Measurements from ENCODE around the gene BAZ1B.
"Not testable (repeated sequence)": the region's sequence is repeated elsewhere in the genome, so short reads cannot be mapped to it uniquely, and the experiment has no call there.

Gene BAZ1B

GRCh38 chr7:73537051-73537450, 15.0 kb upstream of the BAZ1B start:
- DNase-seq, result no peak

DNA sequence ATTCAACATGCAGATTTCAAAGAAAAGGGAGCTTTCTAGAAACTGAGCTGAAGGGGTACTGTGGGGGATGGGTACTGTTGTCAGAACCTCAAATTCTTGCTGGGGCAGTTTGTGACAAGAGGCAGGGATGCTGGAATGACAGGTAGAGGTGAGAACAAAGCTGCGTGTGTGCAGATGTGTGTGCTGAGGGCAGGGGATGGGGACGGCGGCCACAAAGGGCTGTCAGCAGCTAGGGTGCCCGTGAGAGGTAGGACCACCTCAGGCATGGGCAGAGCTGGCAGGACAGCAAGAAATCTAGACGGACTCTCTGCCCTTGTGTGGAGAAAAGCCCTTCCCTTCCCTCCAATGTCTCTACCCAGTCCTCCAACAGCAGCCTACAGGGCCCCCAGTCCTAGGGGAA, 14.4 kb upstream of the BAZ1B start:
- DNase-seq, result no peak

DNA sequence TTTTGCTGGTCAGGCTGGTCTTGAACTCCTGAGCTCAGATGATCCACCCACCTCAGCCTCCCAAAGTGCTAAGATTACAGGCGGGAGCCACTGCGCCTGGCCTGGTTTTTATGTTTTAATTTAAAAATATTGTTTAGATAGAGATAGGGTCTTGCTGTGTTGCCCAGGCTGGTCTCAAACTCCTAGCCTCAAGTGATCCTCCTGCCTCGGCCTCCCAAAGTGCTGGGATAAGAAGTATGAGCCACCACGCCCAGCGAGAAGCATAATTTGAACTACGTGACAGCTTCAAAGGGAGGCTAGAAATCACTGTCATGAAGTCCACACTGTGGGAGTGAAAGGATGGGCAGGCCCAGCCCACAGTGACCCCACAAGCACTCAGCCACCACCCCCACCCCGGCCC, 13.8 kb upstream of the BAZ1B start:
- not testable (repeated sequence) for DNase-seq

- DNase-seq, result no peak
These were observed 11.6 kb upstream of the BAZ1B start for GRCh38 chr7:73533742-73534141.

GRCh38 chr7:73532224-73532623, 10.1 kb upstream of the BAZ1B start:
- no peak for DNase-seq

- no peak for DNase-seq
These were observed 8.7 kb upstream of the BAZ1B start for GRCh38 chr7:73530800-73531199.

GRCh38 chr7:73526896-73527821, 5.1 kb upstream of the BAZ1B start:
- peak in 1 of 2 experiments; percentile 15 for DNase-seq

DNA sequence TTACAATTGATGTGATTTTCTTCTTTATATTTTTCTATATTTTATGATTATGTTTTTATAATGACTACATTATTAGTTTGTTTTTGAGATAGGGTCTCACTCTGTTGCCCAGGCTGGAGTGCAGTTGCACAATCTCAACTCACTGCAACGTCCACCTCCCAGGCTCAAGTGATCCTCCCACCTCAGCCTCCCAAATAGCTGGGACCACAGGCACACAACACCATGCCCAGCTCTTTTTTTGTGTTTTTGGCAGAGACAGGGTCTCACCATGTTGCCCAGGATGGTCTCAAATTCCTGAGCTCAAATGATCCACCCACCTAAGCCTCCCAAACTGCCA, 4.0 kb upstream of the BAZ1B start:
- not testable (repeated sequence) for DNase-seq

GRCh38 chr7:73521636-73522104, 423 bp downstream of the BAZ1B start:
- peak in 1 of 2 experiments; percentile 55 for DNase-seq

GRCh38 chr7:73520673-73521635, 1.1 kb downstream of the BAZ1B start:
- DNase-seq, result peak in 1 of 2 experiments; percentile 36

DNA sequence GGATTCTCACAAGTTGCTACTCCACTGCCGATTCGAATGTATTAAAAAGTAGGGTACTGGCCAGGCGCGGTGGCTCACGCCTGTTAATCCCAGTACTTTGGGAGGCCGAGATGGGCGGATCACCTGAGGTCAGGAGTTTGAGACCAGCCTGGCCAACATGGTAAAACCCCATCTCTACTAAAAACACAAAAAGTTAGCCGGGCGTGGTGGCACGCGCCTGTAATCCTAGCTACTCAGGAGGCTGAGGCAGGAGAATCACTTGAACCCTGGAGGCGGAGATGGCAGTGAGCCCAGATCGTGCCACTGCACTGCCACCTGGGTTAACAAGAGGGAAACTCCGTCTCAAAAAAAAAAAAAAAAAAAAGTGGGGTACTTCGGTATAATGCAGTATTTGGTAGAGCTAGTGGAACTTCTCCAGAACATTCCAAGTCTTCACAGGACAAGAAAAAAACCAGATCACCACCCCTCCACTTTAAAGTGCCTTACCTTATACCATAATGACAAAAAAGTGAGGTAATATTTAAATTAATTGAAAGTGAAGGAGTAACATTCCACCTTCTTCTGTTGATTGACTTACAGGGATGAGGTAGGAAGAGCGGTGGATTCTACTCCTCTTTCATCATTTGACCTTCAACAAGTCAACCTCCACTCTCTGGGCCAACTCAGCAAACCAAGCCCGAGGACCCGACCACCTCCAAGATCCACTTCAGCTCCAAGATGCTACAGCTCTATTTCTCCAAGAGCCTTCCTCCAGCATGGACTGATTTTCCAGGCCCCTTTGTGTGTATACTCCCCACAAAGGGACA, 2.0 kb downstream of the BAZ1B start:
- DNase-seq, result peak in 1 of 2 experiments; percentile 27

GRCh38 chr7:73518470-73518869, 3.6 kb downstream of the BAZ1B start:
- no peak for DNase-seq

- DNase-seq, result no peak
These were observed 4.7 kb downstream of the BAZ1B start for GRCh38 chr7:73517241-73517995.

DNA sequence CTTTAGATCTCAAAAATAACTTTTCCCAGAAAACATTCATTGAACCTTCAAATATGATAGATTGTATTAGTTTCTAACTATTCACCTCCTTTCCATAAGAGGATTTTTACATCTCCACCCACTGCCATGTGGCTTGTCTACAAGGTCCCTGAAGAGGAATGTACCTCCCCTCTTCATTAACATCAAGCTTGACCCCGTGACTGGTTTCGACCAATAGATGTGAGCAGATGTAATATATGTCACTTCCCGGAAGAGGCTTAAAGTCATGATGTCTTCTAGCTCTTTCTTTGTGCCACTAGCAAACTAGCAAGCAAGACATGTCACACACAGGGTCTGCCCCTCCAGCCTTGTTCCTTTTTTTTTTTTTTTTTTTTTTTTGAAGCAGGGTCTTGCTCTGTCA, 6.9 kb downstream of the BAZ1B start:
- DNase-seq, result peak in 1 of 2 experiments; percentile 9

DNA sequence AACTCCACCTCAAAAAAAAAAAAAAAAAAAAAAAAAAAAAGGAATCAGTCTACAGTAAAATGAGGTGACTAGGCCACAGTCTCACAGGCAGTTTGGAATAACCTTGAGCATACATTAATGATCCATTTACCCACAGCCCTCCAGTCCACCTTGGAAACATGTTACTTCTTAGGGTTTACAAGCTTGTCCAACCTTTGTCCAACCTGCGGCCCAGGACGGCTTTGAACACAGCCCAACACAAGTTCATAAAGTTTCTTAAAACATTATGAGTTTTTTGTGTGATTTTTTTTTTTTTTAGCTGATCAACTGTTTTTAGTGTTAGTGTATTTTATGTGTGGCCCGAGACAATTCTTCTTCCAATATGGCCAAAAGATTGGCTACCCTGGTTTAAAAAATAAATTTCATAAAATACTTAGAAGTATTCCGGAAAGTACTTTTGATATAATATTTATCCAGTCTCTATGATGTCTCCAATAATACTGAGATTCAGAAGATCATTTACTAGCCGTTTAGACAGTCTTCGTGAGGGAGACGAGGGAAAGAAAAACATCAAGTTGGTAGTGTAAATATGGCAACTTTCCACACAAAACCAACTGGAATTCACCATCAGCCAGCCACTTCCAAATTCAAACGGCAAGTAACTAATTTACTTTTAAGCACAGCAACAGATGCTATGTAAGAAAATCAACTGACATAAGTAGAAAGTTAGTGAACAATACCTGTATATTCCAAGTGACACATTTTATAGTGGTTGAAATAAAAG, 9.9 kb downstream of the BAZ1B start:
- DNase-seq, result no peak

DNA sequence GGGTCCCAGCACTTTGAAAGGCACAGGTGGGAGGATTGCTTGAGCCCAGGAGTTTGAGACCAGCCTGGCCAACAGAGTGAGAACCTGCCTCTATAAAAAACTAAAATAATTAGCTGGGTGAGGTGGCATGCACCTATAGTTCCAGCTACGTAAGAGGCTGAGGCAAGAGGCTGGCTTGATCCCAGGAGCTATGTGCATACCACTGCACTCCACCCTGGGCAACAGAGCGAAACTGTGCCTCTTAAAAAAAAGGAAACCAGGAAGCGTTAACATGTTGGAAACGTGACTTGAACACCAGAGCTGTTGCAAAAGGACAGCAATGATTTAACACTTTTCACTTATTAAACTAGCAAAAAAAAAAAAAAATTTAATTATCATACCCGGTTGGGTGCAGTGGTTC, 12.6 kb downstream of the BAZ1B start:
- DNase-seq, result no peak

DNA sequence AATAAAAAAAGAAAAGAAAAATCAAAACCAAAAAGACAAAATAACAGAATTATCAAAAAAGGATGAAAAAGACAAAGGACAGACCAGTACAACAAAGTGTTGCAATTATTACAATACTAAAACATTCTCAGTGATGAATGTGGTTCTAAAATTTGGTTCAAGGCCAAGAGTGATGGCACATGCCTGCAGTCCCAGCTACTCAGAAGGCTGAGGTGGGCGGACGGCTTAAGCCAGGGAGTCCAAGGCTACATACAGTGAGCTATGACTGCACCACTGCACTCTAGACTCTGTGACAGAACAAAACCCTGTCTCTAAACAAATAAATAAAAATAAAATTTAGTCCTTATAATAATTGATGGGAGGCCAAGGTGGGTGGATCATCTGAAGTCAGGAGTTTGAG, 14.5 kb downstream of the BAZ1B start:
- DNase-seq, result no peak

DNA sequence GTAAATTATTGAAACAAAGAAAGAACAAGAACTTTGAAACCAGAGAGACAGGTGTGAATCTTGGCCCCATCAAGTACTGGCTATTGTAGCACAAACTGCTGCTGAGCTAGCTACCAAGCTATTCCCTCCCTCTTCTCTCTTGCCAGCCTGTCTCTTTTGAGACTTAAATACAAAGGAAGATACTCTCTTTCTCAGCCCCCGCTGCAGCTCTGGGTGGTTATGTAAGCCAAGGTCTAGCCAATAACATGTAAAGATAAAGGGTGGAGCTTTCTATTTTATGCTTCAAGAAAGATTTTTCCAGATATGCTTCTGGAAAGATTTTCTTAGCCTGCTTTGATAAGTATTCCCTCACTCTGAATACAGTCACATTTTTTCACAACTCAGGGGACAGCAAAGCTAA, 17.2 kb downstream of the BAZ1B start:
- no peak for DNase-seq

DNA sequence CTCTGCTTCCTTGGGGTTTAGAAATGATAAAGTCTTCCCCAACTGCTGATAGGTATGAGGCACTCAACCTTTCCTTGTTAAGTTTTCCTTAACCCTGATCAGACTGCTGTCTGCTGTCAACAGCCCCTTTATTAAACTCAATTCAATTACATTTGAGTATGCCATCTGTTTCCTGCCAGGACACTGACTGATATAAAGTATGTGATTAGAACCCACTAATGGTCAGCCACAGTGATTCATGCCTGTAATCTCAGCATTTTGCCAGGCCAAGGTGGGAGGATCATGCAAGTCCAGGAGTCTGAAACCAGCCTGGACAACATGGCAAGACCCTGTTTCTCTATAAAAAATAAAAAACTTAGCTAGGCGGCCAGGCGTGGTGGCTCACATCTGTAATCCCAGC, 18.1 kb downstream of the BAZ1B start:
- DNase-seq, result peak in 1 of 2 experiments; percentile 51

DNA sequence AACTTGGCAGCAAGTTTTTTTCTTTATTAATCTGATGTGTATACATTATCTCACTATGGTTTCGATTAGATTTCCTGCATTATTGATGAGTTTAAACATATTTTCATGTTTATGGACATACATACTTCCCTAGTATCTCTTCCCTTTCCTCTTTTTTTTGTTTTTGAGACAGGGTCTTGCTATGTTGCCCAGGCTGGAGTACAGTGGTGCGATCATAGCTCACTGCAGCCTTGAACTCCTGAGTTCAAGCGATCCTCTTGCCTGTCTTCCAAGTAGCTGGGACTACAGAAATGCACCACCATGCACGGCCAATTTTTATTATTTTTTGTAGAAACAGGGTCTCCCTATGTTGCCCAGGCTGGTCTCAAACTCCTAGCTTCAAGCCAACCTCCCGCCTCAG, 18.9 kb downstream of the BAZ1B start:
- DNase-seq, result no peak

DNA sequence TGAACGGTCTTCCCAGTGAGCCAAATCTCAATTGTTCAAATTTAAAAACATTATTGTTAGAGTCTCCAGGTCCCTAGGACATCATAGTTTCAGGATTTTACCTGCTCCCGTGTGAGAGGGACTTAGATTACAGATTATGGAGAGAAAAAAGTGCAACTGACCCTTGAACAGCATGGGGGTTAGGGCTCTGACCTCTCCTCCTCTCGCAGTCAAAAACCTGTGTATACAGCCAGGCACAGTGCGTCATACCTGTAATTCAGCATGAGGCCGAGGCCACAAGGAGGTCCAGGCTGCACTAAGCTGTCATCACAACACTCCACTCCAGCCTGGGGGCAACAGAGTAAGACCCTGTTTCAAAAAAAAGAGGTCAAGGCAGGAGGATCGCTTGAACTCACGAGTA, 25.5 kb downstream of the BAZ1B start:
- no peak for DNase-seq

All from NCI-H524 (cell line).